ENCODE data around the gene SHD. TPM values are rescaled to one million over a fixed set of nuclear protein-coding genes. Genes with fewer than 3 reads are reported as not detected.

The SHD gene
- total and polyA plus RNA-seq, 2 of the 8 experiments (the other 6 are each of a cell fraction or from before 2014, with no cell fraction given), result 5.8 to 10.7 TPM

- no peak for TF ChIP-seq CHD1 (IDR thresholded peaks at IDR 0.05; ENCODE audit: low read depth, low read length)
- TF ChIP-seq SAP30 (IDR thresholded peaks at IDR 0.05; ENCODE audit: insufficient read depth, insufficient replicate concordance, low read length), result no peak
- no peak for TF ChIP-seq MAX (IDR thresholded peaks at IDR 0.05)
- TF ChIP-seq CEBPB (IDR thresholded peaks at IDR 0.05; ENCODE audit: low read depth, low read length), result no peak
- no peak for TF ChIP-seq YY1 (IDR thresholded peaks at IDR 0.05; ENCODE audit: low read depth, low read length)
- no peak for TF ChIP-seq CREB1 (IDR thresholded peaks at IDR 0.05)
- TF ChIP-seq JUND (IDR thresholded peaks at IDR 0.05; ENCODE audit: low read length), result no peak
- no peak for TF ChIP-seq TAF7 (optimal IDR thresholded peaks at IDR 0.05; ENCODE audit: borderline replicate concordance, low read depth, low read length)
- no peak for TF ChIP-seq GTF2F1 (IDR thresholded peaks at IDR 0.05; ENCODE audit: borderline replicate concordance, low read depth, low read length)
- no peak for TF ChIP-seq NRF1 (IDR thresholded peaks at IDR 0.05; ENCODE audit: low read depth, low read length)
- no peak for TF ChIP-seq SIN3A (conservative IDR thresholded peaks at IDR 0.05 in 1 of 2, IDR thresholded peaks at IDR 0.05 in 1 of 2; ENCODE audit: low read depth in 1 of 2, low read length in 2 of 2)
- TF ChIP-seq KDM1A (IDR thresholded peaks at IDR 0.05; ENCODE audit: borderline replicate concordance, low read length), result no peak
- no peak for TF ChIP-seq SIRT6 (IDR thresholded peaks at IDR 0.05; ENCODE audit: low read length)
- no peak for TF ChIP-seq BRCA1 (IDR thresholded peaks at IDR 0.05; ENCODE audit: low read depth, low read length)
- 48% methylated on average over 4 of the region's 4 CpGs; no CpG with 5 or more reads in 1 of the 2 experiments for WGBS, 2 experiments (ENCODE audit: extremely low coverage in 1 of 2, insufficient coverage in 1 of 2, insufficient read length in 1 of 2, insufficient replicate concordance in 2 of 2, low coverage in 1 of 2, low lambda C conversion rate in 2 of 2, missing lambda C conversion rate in 1 of 2)
- Histone ChIP-seq H3K23ac (ENCODE audit: insufficient read length) (no peak overlapping the region), H3K27me3 (replicated peaks in 1 of 4; ENCODE audit: control insufficient read depth in 3 of 4, extremely low read depth in 1 of 4, insufficient read depth in 3 of 4, low read length in 3 of 4) (peaks cover 9 to 35% (median 29%) of the 10 kb centered on the region in 4 experiments), H4K91ac (replicated peaks; ENCODE audit: insufficient read length, low read length) (no peak overlapping the region), H3K18ac (ENCODE audit: extremely low read depth, low read length) (no peak overlapping the region), H2BK20ac (ENCODE audit: low read length) (no peak overlapping the region), H4K8ac (ENCODE audit: extremely low read depth, insufficient read depth, low read length) (no peak overlapping the region), H2BK15ac (ENCODE audit: low read length) (no peak overlapping the region), H3K4me1 (replicated peaks in 1 of 4; ENCODE audit: control insufficient read depth in 3 of 4, insufficient read depth in 4 of 4, low read length in 3 of 4) (no peaks in the 10 kb centered on the region; a peak in 4 of 7 replicates), H2BK5ac (ENCODE audit: low read depth, low read length) (no peak overlapping the region), H3K23me2 (ENCODE audit: low read depth, low read length) (peaks cover 9% of the 10 kb centered on the region; the same call in 1 of the 2 replicates), H3K9me3 (ENCODE audit: insufficient read depth in 2 of 2, low read depth in 1 of 2, low read length in 1 of 2) (no peaks in the 10 kb centered on the region), H2AFZ (ENCODE audit: low read length) (no peak overlapping the region), H3K56ac (replicated peaks; ENCODE audit: insufficient read length, low read depth, low read length) (no peak overlapping the region), H3K4me3 (ENCODE audit: extremely low read depth in 1 of 4, insufficient read depth in 2 of 4, low read depth in 3 of 4, low read length in 4 of 4) (peak overlapping the region in 2 of 4 experiments; percentile 12 to 88; a peak in 4 of 8 replicates), H3K79me2 (ENCODE audit: control insufficient read depth in 1 of 2, insufficient read depth in 2 of 2, low read length in 2 of 2) (no peaks in the 10 kb centered on the region), H2BK120ac (replicated peaks; ENCODE audit: low read depth, low read length) (no peak overlapping the region), H3K14ac (ENCODE audit: insufficient read length) (no peak overlapping the region), H4K20me1 (replicated peaks in 1 of 2; ENCODE audit: control insufficient read depth in 1 of 2, insufficient read depth in 2 of 2, low read length in 2 of 2) (peaks cover 0 to 2% of the 10 kb centered on the region in 2 experiments), H3K27ac (ENCODE audit: low read depth, low read length) (no peak overlapping the region), H3K4ac (replicated peaks; ENCODE audit: insufficient read length, low read depth, low read length) (no peak overlapping the region), H4K5ac (ENCODE audit: insufficient read length, low read depth, low read length) (no peak overlapping the region), H3K36me3 (ENCODE audit: control insufficient read depth in 2 of 4, insufficient read depth in 4 of 4, low read length in 3 of 4) (no peaks in the 10 kb centered on the region), H2AK5ac (ENCODE audit: low read depth, low read length) (no peak overlapping the region), H3K4me2 (ENCODE audit: insufficient read depth in 1 of 2, low read depth in 2 of 2, low read length in 2 of 2) (peak overlapping the region; percentile 26 to 88; a peak in 3 of 4 replicates), H3K9ac (replicated peaks in 1 of 4; ENCODE audit: extremely low read depth in 1 of 4, low read depth in 3 of 4, low read length in 3 of 4) (no peak overlapping the region), H2BK12ac (ENCODE audit: low read depth, low read length) (peak overlapping the region; percentile 50; the same call in 1 of the 2 replicates), H3K79me1 (ENCODE audit: low read depth, low read length) (no peaks in the 10 kb centered on the region)
- FAIRE-seq, result no peak
- DNase-seq (ENCODE audit: low read depth in 1 of 2, low spot score in 2 of 2), result no peak
- POLR2A ChIA-PET (ENCODE audit: partially characterized antibody), result interaction anchor here (0.6 to 4.0 kb wide), 9 partner anchors 7 to 157 kb away, joined by 3 to 19 read pairs (median 3); partner anchors contain the start of genes MPND and YJU2
- CTCF ChIA-PET (ENCODE audit: partially characterized antibody), result interaction anchor here (0.7 to 14.6 kb wide), 9 partner anchors 10 to 178 kb away, joined by 3 to 311 read pairs (median 4); partner anchors contain the start of genes MPND and STAP2
These were observed 1.1 kb upstream of the SHD start for GRCh38 chr19:4278010-4278409.
